Measurements from ENCODE around the gene ARHGAP8. TPM values are rescaled to one million over a fixed set of nuclear protein-coding genes. Genes with fewer than 3 reads are reported as not detected.
A peak's percentile ranks its signal among the peaks of the same experiment; 100 is the strongest.

ARHGAP8 gene
- under 1 TPM; 0.30 to 0.37 TPM for total RNA-seq

DNA sequence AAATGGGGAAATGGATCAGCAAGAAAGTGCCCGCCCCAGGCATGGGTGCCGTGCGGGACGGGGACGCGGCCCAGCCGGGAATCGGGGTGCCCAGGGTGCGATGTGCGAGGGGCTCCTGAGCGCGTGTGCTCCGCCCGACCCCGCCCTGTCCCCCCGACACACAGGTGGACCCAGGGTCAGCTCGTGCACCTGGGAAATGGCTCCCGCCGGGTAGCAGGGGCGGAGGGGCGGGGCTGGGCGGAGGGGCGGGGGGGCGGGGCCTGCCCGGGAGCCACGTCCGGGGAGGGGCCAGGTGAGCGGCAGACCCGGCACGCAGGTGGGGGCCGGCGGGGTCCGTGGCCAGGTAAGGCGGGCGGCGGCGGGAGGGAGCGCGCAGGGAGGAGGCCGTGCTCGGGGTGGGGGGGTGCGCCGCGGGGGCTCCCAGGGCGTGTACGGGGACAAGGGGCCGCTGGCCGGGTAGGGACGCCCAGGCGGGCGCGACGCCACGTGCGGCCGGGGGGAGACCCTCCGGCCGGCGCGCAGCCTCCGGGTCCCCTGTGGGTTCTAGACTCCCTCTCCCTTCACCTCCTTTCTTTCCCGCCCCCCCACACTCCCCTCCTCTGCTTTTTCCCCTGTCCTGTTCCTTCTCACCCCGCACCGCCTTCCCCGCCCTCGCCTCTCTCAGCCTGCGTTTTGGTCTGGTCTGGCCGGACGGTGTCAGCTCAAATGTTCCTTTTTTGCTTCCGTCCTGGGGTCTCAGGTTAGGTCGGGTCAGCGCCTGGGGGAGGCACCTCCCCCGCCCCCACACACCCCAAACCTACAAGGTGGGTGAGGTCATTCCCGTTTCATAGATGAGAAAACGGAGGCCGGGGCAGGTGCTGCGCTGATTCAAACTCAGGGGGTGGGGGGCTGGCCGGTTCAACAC lies at the start of gene ARHGAP8:
ARHGAP8 (plus strand) TSS at position 291 of the 904 bp plus-strand sequence. CDS start 33,953 bp downstream, outside the sequence.
- Mint-ChIP-seq H3K36me3 (ENCODE audit: low read depth) (no peaks in the 10 kb centered on the region), H3K4me3 (peak within 1 kb of the TSS; percentile 51), H3K27me3 (peaks cover 51% of the 10 kb centered on the region), H3K4me1 (peaks cover 4% of the 10 kb centered on the region), H3K27ac (no peak within 1 kb of the TSS), H3K9me3 (no peaks in the 10 kb centered on the region)
- no peak for DNase-seq
- ChIA-PET CTCF (no interaction called here), POLR2A (no interaction called here)

DNA sequence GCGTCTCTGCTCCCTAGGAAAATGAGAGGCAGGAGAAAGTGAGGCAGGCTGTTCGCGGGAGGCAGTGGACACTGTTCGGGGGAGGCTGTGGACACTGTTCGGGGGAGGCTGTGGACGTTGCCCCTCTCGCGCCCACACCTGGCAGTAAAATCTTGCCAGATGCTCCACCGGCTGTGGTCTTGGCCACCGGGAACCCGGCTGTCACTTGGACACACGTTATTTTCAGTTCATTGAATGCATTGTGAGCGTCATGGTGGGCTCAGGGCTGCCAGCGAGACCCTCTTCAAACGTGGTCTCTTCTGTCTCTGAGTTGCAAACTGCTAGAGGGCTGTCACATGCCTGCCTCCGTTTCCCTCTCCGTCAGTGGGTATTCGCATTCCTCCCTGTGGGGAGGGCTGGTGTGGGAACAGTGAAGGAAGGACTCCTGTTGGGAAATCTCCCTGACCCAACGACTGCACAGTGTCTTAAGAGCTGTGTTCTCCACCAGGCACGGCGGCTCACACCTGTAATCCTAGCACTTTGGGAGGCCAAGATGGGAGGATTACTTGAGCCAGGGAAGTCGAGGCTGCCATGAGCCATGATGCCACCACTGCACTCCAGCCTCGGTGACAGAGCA lies 49.0 kb upstream of the ARHGAP8 start:
- Mint-ChIP-seq H3K4me1 (peaks cover 12% of the 10 kb centered on the region), H3K27ac (no peak overlapping the region), H3K27me3 (no peaks in the 10 kb centered on the region), H3K9me3 (no peaks in the 10 kb centered on the region), H3K36me3 (ENCODE audit: low read depth) (no peaks in the 10 kb centered on the region), H3K4me3 (peak overlapping the region; percentile 59)
- ChIA-PET CTCF (interaction anchor here (3.8 kb wide), 1 partner anchor 18 kb away, joined by 13 read pairs; no protein-coding TSS in a partner anchor), POLR2A (no interaction called here)
- DNase-seq = no peak

DNA sequence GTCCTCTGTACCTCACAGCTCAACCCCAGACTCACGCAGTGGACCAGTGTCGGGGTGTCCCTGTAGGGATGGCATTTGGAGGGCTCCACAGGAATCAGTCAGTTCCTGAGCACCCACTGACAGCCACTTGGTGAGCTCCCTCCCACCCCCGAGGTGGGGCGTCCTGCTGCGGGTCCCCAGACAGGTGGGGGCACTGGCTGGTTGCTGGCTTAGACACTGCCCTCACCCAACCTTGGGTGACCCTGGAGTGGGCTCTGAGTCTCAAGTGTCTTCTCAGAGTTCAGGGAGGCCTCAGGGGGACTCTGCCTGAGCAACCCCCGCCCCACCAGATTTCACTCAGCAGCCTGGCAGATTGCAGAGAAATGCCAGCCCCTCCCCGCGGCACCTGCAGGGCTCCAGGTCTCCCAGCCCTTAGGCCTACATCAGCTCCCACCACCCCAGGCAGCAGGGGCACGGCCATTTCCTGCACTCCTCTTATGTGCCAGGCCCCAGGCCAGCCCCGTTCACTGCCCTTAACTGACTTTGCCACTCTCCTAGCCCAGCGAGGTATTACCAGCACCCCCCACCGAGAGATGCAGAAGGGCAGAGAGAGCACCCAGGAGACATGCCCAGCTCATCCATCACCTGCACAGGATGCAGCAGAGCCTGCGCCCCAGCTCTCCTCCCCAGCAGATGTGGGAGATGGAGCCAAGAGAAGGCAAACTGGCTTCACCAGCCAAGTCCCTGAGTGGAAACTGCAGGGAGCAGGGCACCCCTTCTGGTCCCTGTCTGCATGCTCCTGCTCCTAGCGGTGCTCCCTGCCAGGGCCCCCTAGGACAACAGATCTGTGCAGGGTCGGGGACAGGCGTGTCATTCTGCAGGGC lies 48.0 kb upstream of the ARHGAP8 start:
- no peak for DNase-seq
- no peak overlapping the region for H3K27ac Mint-ChIP-seq
- ChIA-PET POLR2A (no interaction called here), CTCF (interaction anchor here (0.9 to 3.8 kb wide), 3 partner anchors 10 to 20 kb away, joined by 3 to 13 read pairs (median 3); no protein-coding TSS in a partner anchor)
- H3K4me1 Mint-ChIP-seq = peaks cover 13% of the 10 kb centered on the region
- H3K9me3 Mint-ChIP-seq = no peaks in the 10 kb centered on the region
- H3K36me3 Mint-ChIP-seq (ENCODE audit: low read depth) = no peaks in the 10 kb centered on the region
- no peaks in the 10 kb centered on the region for H3K27me3 Mint-ChIP-seq
- no peak overlapping the region for H3K4me3 Mint-ChIP-seq

DNA sequence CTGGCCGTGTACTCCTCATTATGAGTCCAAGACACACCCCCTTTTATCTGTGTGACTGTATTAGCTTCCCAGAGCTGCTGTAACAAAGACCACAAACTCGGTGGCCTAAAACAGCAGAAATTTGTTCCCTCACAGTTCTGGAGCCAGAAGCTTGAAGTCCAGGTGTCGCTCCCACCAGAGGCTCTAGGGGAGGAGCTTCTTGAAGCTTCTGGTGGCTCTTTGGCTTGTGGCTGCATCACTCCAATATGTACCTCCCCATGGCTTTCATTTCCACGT lies 47.4 kb upstream of the ARHGAP8 start:
- Mint-ChIP-seq H3K36me3 (ENCODE audit: low read depth) (no peaks in the 10 kb centered on the region), H3K4me3 (no peak overlapping the region), H3K4me1 (peaks cover 16% of the 10 kb centered on the region), H3K9me3 (no peaks in the 10 kb centered on the region), H3K27me3 (no peaks in the 10 kb centered on the region), H3K27ac (no peak overlapping the region)
- no peak for DNase-seq
- POLR2A ChIA-PET = no interaction called here
- CTCF ChIA-PET = interaction anchor here (0.9 to 3.8 kb wide), 3 partner anchors 9 to 20 kb away, joined by 3 to 13 read pairs (median 3); no protein-coding TSS in a partner anchor

DNA sequence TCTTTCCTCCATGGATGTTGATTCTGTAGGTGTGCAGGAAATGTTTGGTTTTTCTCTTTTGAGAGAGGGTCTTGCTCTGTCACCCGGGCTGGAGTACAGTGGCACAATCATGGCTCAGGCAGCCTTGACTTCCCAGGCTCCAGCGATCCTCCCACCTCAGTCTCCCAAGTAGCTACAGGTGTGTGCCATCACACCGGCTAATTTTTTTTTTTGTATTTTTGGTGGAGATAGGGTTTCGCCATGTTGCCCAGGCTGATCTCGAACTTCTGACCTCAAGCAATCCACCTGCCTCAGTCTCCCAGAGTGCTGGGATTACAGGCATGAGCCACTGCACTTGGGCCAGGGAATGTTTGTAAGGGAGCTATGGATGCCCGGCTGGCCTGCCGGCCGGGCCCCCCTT lies 45.9 kb upstream of the ARHGAP8 start:
- no peak overlapping the region for H3K4me3 Mint-ChIP-seq
- ChIA-PET POLR2A (no interaction called here), CTCF (interaction anchor here (3.8 kb wide), 1 partner anchor 21 kb away, joined by 13 read pairs; no protein-coding TSS in a partner anchor)
- peaks cover 17% of the 10 kb centered on the region for H3K4me1 Mint-ChIP-seq
- H3K27ac Mint-ChIP-seq = no peak overlapping the region
- DNase-seq = no peak
- H3K9me3 Mint-ChIP-seq = no peaks in the 10 kb centered on the region
- no peaks in the 10 kb centered on the region for H3K27me3 Mint-ChIP-seq
- no peaks in the 10 kb centered on the region for H3K36me3 Mint-ChIP-seq (ENCODE audit: low read depth)

DNA sequence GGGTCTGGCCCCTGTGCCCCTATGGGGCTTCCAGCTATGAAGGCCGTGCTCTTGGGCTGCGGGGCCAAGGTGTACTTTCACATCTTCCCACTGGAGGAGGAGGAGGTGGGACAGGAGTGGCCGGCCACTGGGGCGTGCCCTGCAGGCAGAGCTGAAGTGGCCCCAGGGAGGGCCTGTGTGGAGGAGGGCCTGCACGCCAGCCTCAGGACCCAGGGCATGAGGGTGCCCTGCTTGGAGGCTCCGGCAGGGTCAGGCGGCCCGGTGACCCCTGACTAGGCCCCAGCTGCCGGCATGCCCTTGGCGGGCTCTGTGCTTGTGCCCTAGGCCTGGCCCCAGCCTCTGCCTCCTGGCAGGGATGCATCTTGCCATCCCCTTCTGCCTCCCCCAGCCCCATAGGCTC lies 45.2 kb upstream of the ARHGAP8 start:
- H3K27me3 Mint-ChIP-seq = no peaks in the 10 kb centered on the region
- DNase-seq = no peak
- peaks cover 14% of the 10 kb centered on the region for H3K4me1 Mint-ChIP-seq
- ChIA-PET POLR2A (no interaction called here), CTCF (interaction anchor here (3.8 kb wide), 1 partner anchor 22 kb away, joined by 13 read pairs; no protein-coding TSS in a partner anchor)
- no peak overlapping the region for H3K4me3 Mint-ChIP-seq
- no peaks in the 10 kb centered on the region for H3K36me3 Mint-ChIP-seq (ENCODE audit: low read depth)
- H3K27ac Mint-ChIP-seq = no peak overlapping the region
- no peaks in the 10 kb centered on the region for H3K9me3 Mint-ChIP-seq

DNA sequence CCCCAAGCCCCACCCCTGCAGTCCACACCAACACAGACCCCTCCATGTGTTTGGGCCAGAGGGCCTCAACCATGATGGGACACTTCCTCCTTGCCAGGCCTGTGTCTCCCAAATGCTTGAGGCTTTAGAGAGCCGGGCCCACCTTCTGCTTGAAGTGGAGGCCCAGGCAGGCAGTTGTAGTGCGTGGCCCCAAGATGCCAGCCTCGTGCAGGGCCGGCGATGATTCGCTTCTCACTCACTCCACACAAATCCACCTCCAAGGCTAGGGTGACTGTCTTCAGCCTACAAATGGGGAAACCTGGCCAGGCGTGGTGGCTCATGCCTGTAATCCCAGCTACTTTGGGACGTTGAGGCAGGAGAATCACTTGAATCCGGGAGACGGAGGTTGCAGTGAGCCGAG lies 44.6 kb upstream of the ARHGAP8 start:
- CTCF ChIA-PET = interaction anchor here (3.9 kb wide), 1 partner anchor 10 kb away, joined by 15 read pairs; no protein-coding TSS in a partner anchor
- Mint-ChIP-seq H3K27ac (no peak overlapping the region), H3K4me1 (peaks cover 14% of the 10 kb centered on the region), H3K36me3 (ENCODE audit: low read depth) (no peaks in the 10 kb centered on the region), H3K9me3 (no peaks in the 10 kb centered on the region), H3K4me3 (no peak overlapping the region), H3K27me3 (no peaks in the 10 kb centered on the region)
- POLR2A ChIA-PET = no interaction called here
- no peak for DNase-seq

DNA sequence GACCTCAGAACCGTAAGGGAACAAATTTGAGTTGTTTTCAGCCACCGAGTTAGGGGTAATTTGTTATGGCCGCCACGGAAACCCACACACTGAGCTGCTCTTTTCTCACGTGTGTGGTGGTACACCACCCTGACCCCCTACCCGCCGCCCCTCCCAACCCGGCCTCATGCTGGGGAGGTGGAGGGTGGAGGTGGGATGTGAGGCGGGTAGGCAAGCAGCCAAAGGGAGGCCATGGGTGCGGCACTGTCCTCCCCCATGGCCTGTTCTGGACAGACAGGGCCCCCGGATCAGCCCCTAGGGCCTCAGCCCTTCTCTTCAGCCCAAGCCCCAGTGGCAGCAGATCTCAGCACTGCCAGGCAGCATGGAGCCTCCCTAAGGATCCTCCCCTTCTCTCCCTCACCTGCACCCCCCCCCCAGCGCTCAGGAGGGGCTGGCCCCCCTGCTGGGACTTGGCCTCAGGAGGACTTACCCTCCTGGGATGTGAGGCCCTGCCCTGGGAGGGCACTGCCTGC lies 42.4 kb upstream of the ARHGAP8 start:
- DNase-seq = no peak
- ChIA-PET CTCF (interaction anchor here (3.9 kb wide), 1 partner anchor 12 kb away, joined by 15 read pairs; no protein-coding TSS in a partner anchor), POLR2A (no interaction called here)
- no peak overlapping the region for H3K27ac Mint-ChIP-seq
- no peaks in the 10 kb centered on the region for H3K27me3 Mint-ChIP-seq
- peaks cover 11% of the 10 kb centered on the region for H3K4me1 Mint-ChIP-seq
- H3K9me3 Mint-ChIP-seq = no peaks in the 10 kb centered on the region
- no peak overlapping the region for H3K4me3 Mint-ChIP-seq
- H3K36me3 Mint-ChIP-seq (ENCODE audit: low read depth) = no peaks in the 10 kb centered on the region

DNA sequence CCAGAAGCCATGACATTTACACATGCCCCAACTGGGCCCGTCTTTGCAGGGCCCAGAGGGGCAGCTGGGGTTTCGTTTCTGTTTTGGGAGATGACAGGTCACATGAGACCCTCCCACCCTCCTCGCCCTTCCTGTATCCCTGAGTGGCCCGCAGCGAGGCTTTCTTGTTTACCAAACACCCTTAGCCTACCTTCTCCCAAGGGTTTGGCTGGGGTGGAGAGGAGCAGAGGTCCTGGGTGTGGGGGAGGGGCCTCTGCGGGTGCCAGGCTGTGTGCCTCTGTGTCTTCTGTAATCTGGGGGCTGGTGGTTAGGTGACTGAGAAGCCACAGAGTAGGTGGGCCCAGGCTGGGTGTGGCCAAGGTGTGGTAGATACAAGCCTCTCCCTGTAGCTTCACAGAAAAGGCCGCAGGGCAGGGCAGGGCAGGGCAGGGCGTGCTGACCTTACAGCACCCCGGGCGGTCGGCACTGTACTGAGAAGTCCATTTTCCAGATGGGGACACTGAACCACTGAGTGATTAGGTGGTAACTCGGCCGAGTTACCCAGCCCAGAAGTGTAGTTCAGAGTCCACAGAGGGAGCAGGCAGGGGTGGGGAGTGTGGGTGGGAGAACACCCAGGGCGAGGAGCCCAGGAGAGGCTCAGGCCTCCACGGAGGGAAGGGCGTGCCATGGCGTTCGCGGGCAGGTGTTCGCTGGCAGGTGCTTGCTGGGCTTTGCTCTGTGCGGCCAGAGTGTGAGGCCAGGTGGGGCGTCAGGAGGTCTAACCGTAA lies 41.7 kb upstream of the ARHGAP8 start:
- Mint-ChIP-seq H3K4me3 (no peak overlapping the region), H3K36me3 (ENCODE audit: low read depth) (no peaks in the 10 kb centered on the region), H3K27me3 (no peaks in the 10 kb centered on the region), H3K27ac (peak overlapping the region; percentile 50), H3K4me1 (peaks cover 11% of the 10 kb centered on the region), H3K9me3 (no peaks in the 10 kb centered on the region)
- ChIA-PET CTCF (interaction anchor here (3.9 kb wide), 1 partner anchor 13 kb away, joined by 15 read pairs; no protein-coding TSS in a partner anchor), POLR2A (no interaction called here)
- no peak for DNase-seq

DNA sequence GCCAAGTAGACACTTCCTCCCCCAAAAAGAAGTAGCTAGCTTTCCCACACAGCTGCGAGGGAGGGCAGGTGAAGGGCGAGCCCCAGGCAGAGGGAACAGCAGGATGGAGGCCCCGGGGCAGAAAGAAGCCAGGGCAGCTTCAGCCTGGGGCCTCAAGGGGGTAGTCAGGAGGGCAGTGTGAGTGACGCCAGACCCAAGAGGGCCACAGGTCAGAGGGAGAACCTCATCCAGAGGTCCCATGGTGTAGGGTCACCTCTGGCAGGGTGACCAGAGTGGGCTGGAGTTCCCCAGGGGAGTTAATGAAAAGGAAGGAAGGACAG lies 41.2 kb upstream of the ARHGAP8 start:
- Mint-ChIP-seq H3K4me3 (no peak overlapping the region), H3K27ac (no peak overlapping the region), H3K27me3 (no peaks in the 10 kb centered on the region), H3K4me1 (peaks cover 11% of the 10 kb centered on the region), H3K9me3 (no peaks in the 10 kb centered on the region), H3K36me3 (ENCODE audit: low read depth) (no peaks in the 10 kb centered on the region)
- POLR2A ChIA-PET = no interaction called here
- CTCF ChIA-PET = interaction anchor here (3.9 kb wide), 1 partner anchor 14 kb away, joined by 15 read pairs; no protein-coding TSS in a partner anchor
- no peak for DNase-seq

DNA sequence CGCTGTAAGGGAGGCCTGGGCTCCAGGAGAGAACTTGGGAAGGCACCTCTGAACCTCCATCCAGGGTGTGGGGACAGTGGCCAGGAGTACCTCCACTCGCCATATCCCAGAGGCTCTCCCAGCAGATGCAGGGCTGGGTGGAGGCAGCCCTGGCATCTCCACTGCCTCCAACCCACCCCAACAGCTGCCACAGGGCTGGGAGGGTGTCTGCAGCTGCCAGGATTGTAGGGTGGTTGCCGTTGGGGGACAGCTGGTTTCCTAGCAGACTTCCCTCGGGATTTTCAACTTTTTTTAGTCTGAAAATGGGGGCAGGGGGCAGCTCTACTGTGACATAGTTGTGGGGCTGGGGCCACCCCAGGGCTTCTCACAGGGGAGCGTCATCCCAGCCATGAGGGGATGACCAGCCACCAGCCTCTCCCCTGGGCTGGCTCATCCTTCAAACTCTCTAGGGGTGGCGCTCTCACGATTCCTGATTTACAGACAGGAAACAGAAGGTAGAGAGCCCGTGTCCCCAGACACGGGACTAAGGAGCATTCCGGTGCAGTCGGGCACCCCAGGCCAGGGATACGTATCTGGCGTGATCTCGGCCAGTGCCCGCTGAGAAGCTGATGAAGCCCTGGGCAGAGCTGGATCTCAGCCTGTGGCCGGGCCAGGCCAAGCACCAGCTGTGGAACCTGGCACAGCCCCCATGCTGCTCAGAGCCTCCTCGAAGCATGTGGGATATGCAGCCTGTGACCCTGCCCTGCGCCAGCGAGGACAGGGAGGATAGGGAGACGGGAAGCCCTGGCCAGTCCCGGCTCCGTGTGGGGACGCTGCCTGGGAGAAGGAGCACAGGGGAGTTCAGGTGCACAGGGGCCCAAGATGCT lies 40.5 kb upstream of the ARHGAP8 start:
- CTCF ChIA-PET = interaction anchor here (0.5 to 3.9 kb wide), 2 partner anchors 14 to 1458 kb away, joined by 6 to 15 read pairs; no protein-coding TSS in a partner anchor
- peaks cover 11% of the 10 kb centered on the region for H3K4me1 Mint-ChIP-seq
- POLR2A ChIA-PET = no interaction called here
- DNase-seq = no peak
- H3K27ac Mint-ChIP-seq = no peak overlapping the region
- H3K36me3 Mint-ChIP-seq (ENCODE audit: low read depth) = no peaks in the 10 kb centered on the region
- no peaks in the 10 kb centered on the region for H3K27me3 Mint-ChIP-seq
- H3K9me3 Mint-ChIP-seq = no peaks in the 10 kb centered on the region
- no peak overlapping the region for H3K4me3 Mint-ChIP-seq

All from activated CD4-positive, alpha-beta T cell treated with anti-CD3 and anti-CD28 coated beads, Interleukin-2, amount 10 ng/mL, durations not matched to agents 7 days and 5 days (primary cell).